OCI-LY7 (cell line): Measurements from ENCODE around the gene HES4. TPM values are rescaled to one million over a fixed set of nuclear protein-coding genes. Genes with fewer than 3 reads are reported as not detected.

ENCODE experiments used
- BruUV-seq: library from RNA; stranded (reverse); fragments of 400-500 nt; replicated peaks from 2 replicates; lab custom pipeline; 2021; lab: Mats Ljungman, UMichigan
- CTCF ChIA-PET: fragments of 300-600 bp; sonication (Branson Sonifier 250); formaldehyde crosslinking; loops from one replicate; lab custom pipeline; 2022; ENCODE audit warnings: antibody characterized with exemption; ENCODE audit not compliant: unreplicated experiment; lab: Charles Lee
- POLR2A ChIA-PET: fragments of 300-600 bp; sonication (Branson Sonifier 250); formaldehyde crosslinking; loops from one replicate; lab custom pipeline; 2022; ENCODE audit warnings: antibody characterized with exemption; lab: Charles Lee
- DNase-seq: peaks from one replicate; pipeline ENCODE4 v3.0.0-alpha.2; 2015; ENCODE audit warnings: low spot score
- H2AFZ ChIP-seq: fragments of 200-600 bp; sonication (generic), shearing (Covaris generic); 2 replicates; pipeline ENCODE4 v1.6.1; 2014; ENCODE audit warnings: mild to moderate bottlenecking, antibody characterized with exemption, low read length, moderate library complexity
- H3K27ac ChIP-seq: fragments of 200-600 bp; sonication (generic); 2 replicates; pipeline ENCODE4 v1.5.1; 2014; ENCODE audit warnings: mixed run types, low read depth, mild to moderate bottlenecking, moderate library complexity, low read length, inconsistent platforms; ENCODE audit not compliant: poor library complexity, severe bottlenecking
- H3K36me3 ChIP-seq: fragments of 200-600 bp; sonication (generic); 2 replicates; pipeline ENCODE4 v1.6.1; 2014; ENCODE audit warnings: mild to moderate bottlenecking, antibody characterized with exemption, low read length, moderate library complexity, mixed read lengths; ENCODE audit not compliant: insufficient read depth
- H3K4me1 ChIP-seq: fragments of 200-600 bp; sonication (generic); 2 replicates; pipeline ENCODE4 v1.5.1; 2014; ENCODE audit warnings: mild to moderate bottlenecking, low read length; ENCODE audit not compliant: insufficient read depth, poor library complexity, severe bottlenecking
- H3K4me2 ChIP-seq: fragments of 200-600 bp; sonication (generic); 2 replicates; pipeline ENCODE4 v1.6.1; 2014; ENCODE audit warnings: mild to moderate bottlenecking, low read length
- H3K4me3 ChIP-seq: fragments of 200-600 bp; sonication (generic); 2 replicates; pipeline ENCODE4 v1.5.1; 2014; ENCODE audit warnings: mild to moderate bottlenecking, low read depth, low read length; ENCODE audit not compliant: poor library complexity, severe bottlenecking
- H3K79me2 ChIP-seq: fragments of 200-600 bp; sonication (generic); 2 replicates; pipeline ENCODE4 v1.6.1; 2016; ENCODE audit warnings: low read depth, mild to moderate bottlenecking, low read length, moderate library complexity, mixed read lengths; ENCODE audit not compliant: insufficient read depth
- H3K9me2 ChIP-seq: fragments of 200-600 bp; sonication (generic); 2 replicates; pipeline ENCODE4 v1.6.1; 2016; ENCODE audit warnings: mild to moderate bottlenecking, low read length, mixed read lengths; ENCODE audit not compliant: insufficient read depth
- H3K9me3 ChIP-seq: fragments of 200-600 bp; sonication (generic); 2 replicates; pipeline ENCODE4 v1.6.1; 2014; ENCODE audit warnings: mild to moderate bottlenecking, mixed run types, low read length, mixed read lengths
- H4K20me1 ChIP-seq: fragments of 200-600 bp; sonication (generic); 2 replicates; pipeline ENCODE4 v1.6.1; 2014; ENCODE audit warnings: mild to moderate bottlenecking, antibody characterized with exemption, low read length, moderate library complexity, mixed read lengths; ENCODE audit not compliant: insufficient read depth
- EZH2phosphoT487 ChIP-seq: fragments of 200-600 bp; sonication (generic); IDR thresholded peaks from 2 replicates; pipeline ENCODE4 v1.6.1; 2018; ENCODE audit warnings: low read depth, borderline replicate concordance, mild to moderate bottlenecking, mixed run types, antibody characterized with exemption, low read length, moderate library complexity, mixed read lengths
- intact Hi-C: fragments of 100-400 bp; cut with micrococcal nuclease; formaldehyde crosslinking; loops from one replicate; pipeline ENCODE4 v1.10.0; 2022; ENCODE audit not compliant: unreplicated experiment
- total RNA-seq, 2 experiments: library from RNA; depleted of rRNA in 1 of 2; stranded (reverse); fragments of >200 nt in 1 of 2; shearing (Covaris generic) in 1 of 2; gene quantifications; 2 replicates each; pipeline ENCODE4 v1.2.3, GENCODE V29; 2014 to 2022
- TF ChIP-seq, protein P1 (sequence below): fragments of 200-600 bp; sonication (generic); conservative IDR thresholded peaks from 2 replicates; pipeline ENCODE4 v1.5.1; 2014; ENCODE audit warnings: mild to moderate bottlenecking, antibody characterized with exemption, low read length, moderate library complexity, mixed read lengths

HES4 gene
- total RNA-seq, 2 experiments from 2014 or later, result not detected

DNA sequence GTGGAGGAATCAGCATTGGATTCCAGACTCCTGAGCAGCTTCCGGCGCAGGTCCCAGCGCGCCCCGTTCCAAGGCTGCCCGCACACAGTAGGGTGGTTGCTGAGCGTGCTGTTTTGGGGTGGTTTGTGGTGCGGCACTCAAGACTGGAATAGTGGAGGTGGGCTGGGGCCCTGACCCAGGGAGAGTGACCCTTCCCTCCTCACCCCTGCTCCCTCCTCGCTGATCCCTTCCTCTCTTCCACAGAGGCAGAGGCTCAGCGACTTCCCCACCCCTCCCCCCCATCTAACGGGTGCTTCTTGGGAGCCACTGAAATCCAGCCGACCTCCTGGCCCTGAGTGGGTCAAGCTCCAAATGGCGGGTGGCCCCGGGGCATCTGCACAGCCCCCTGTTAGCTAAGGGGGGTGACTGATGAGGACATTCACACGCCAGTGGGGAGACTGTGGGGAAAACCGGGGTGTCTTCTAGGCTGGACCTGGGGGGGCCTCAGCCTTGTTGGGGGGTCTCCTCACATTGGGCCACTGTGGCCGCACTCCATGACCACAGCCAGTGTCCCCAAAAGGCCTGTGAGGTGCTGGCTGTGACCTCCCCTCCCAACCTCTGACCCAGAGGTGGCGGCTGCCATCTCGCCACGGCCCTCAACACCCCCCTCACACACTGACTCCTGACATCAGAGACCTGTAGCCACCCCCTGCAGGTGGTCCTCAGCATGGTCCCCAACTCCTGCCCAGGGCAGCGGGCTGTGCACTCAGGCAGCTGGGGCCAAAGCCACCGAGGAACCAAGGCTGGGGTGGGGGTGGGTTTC is 3.9 kb upstream of the HES4 start:
- no peak overlapping the region for H3K4me3 ChIP-seq
- no peaks in the 10 kb centered on the region for H3K79me2 ChIP-seq
- intact Hi-C loops, result no loop called here
- TF ChIP-seq, protein P1, sequence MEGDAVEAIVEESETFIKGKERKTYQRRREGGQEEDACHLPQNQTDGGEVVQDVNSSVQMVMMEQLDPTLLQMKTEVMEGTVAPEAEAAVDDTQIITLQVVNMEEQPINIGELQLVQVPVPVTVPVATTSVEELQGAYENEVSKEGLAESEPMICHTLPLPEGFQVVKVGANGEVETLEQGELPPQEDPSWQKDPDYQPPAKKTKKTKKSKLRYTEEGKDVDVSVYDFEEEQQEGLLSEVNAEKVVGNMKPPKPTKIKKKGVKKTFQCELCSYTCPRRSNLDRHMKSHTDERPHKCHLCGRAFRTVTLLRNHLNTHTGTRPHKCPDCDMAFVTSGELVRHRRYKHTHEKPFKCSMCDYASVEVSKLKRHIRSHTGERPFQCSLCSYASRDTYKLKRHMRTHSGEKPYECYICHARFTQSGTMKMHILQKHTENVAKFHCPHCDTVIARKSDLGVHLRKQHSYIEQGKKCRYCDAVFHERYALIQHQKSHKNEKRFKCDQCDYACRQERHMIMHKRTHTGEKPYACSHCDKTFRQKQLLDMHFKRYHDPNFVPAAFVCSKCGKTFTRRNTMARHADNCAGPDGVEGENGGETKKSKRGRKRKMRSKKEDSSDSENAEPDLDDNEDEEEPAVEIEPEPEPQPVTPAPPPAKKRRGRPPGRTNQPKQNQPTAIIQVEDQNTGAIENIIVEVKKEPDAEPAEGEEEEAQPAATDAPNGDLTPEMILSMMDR, result no peak
- H3K4me2 ChIP-seq, result no peak overlapping the region
- no peaks in the 10 kb centered on the region for H3K4me1 ChIP-seq
- H3K36me3 ChIP-seq, result no peaks in the 10 kb centered on the region
- H3K9me3 ChIP-seq, result no peaks in the 10 kb centered on the region
- no peaks in the 10 kb centered on the region for H4K20me1 ChIP-seq
- BruUV-seq, result no TSS peak
- no peak overlapping the region for H3K27ac ChIP-seq
- no peaks in the 10 kb centered on the region for H3K9me2 ChIP-seq
- ChIA-PET CTCF (no interaction called here), POLR2A (no interaction called here)
- DNase-seq, result no peak
- no peak overlapping the region for H2AFZ ChIP-seq

DNA sequence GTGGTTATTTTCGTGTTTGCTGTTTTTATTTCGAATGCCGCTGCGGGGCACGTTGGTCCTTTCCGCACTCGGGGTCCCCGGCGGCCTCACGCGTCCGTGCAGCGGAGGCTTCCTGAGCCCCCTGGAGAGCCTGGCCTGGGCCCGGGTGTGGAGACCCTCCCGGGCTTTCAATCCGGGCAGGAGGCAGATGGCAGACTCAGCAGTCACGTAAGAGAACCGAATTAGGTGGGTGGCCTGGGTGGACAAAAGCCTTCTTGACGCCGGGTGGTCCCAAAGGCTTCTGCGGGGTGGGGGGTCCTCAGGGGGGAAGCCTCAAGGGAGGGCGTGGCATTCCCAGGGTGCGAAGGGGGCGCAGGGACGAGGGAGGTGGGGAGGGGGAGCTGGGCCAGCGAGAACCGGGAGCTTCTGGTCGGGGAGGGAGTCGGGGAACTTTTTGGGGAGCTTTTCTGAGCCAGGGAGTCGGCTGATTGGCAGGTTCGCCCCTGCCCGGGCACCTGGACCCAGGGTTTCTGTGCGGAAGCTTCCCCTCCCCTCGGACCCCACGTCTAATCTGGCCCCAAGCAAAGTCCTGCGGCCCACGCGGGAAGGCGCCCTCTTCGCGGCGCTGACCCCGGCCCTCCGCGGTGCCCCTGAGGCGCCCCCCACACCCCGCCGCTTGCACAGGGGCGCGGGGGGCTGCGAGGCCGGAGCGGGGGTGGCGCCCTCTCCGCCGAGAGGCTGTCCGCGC is 1.3 kb upstream of the HES4 start:
- no peak overlapping the region for H3K27ac ChIP-seq
- intact Hi-C loops, result no loop called here
- H4K20me1 ChIP-seq, result no peaks in the 10 kb centered on the region
- H3K4me2 ChIP-seq, result no peak overlapping the region
- ChIA-PET POLR2A (no interaction called here), CTCF (no interaction called here)
- H3K79me2 ChIP-seq, result no peaks in the 10 kb centered on the region
- no peaks in the 10 kb centered on the region for H3K4me1 ChIP-seq
- DNase-seq, result no peak
- no TSS peak for BruUV-seq
- H3K36me3 ChIP-seq, result no peaks in the 10 kb centered on the region
- no peaks in the 10 kb centered on the region for H3K9me2 ChIP-seq
- no peak overlapping the region for H3K4me3 ChIP-seq
- no peaks in the 10 kb centered on the region for H3K9me3 ChIP-seq
- TF ChIP-seq, protein P1, result no peak
- TF ChIP-seq EZH2phosphoT487, result no peak
- H2AFZ ChIP-seq, result no peak overlapping the region
